Inflammatory macrophage treated with lipopolysaccharide for 1 hour (primary cell): Measurements from ENCODE around the gene COL6A2.
"Not testable (repeated sequence)": the region's sequence is repeated elsewhere in the genome, so short reads cannot be mapped to it uniquely, and the experiment has no call there.

ENCODE experiments used
- DNase-seq, 2 donors: peaks; one replicate each; pipeline ENCODE4 v3.0.0-alpha.2; 2020 to 2022

Gene COL6A2

DNA sequence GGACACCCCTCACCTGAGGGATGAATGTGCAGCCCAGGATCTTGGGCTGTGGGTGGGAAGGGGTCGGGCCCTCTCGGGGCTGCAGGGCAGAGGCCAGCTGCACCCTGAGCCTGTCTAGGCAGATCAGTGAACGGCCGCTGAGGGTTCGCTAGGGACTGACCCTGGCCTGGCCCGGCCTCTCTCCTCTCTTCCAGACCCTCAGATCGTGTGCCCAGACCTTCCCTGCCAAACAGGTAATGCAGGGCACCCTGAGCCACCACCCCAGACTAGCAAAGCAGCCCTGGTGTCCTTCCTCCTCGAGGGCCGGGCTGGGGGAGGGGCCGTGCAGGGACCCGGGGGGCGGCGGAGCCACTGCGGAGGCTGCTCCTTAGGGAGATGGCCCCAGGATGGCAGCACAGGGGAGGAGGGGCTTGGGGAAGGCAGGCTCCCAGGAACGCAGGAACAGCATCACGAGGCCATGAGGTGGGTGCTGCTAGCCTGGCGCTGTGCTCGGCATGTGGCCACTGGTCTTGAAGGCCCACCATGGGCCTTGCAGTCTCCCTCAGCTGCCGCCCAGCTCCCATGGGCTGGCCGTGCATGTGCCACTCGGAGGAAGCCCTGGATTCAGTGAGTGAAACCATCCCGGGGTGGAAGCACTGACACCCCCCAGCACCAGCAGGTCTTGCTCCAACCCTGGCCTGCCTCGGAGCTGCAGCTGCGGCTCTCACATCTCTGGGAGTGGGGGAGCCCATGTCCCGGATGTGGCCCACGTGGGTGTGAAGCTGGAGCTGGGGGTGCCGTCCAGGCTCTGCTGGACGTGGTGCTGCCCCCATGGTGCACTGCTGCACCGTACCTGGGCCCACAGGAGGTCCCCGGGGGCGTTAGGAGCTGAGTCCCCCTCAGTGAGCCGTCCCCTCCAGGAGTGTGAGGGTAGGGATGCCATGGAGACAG lies 28.7 kb downstream of the COL6A2 start:
- no peak for DNase-seq

DNA sequence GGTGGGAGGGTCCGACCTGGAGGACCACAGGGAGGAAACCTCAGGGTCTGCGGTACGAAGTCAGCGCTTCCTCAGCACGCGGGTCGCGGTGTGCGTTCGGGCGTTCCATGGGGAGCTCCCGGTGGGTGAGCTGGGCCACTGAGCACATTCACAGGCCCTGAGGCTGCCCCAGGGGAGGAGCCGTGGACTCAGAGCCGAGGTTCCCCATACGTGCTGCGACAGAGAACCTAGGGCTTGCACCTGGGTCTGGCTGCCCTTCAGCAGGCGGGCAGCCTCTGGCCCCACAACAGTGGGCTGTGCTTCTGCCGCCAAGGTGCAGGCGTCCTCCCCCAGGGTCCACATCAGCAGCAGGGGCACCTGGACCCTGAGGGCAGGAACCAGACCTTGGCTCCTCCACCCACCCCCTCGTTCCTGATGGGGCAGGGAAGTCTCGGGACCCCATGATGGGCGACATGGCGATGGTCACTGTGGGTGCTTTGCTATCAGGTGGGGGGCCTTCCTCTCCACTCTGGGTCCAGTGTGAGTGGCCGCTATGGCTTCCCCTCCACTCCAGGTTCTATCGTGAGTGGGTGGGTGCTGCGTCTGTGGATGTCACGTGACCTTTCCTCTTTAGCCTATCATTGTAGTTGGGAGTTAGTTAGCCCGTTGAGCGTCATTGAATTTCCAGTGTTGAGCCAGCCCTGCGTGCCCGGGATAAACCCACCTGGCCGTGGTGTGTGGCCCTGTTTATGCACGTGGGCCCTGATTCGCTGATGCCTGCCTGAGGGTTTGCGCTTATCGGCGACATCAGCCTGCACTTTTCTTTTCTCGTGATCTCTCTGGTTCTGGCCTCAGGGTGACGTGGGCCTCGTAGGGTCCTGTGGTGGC lies 29.6 kb downstream of the COL6A2 start:
- no peak for DNase-seq

GRCh38 chr21:46128106-46128932 lies 30.4 kb downstream of the COL6A2 start:
- no peak for DNase-seq

DNA sequence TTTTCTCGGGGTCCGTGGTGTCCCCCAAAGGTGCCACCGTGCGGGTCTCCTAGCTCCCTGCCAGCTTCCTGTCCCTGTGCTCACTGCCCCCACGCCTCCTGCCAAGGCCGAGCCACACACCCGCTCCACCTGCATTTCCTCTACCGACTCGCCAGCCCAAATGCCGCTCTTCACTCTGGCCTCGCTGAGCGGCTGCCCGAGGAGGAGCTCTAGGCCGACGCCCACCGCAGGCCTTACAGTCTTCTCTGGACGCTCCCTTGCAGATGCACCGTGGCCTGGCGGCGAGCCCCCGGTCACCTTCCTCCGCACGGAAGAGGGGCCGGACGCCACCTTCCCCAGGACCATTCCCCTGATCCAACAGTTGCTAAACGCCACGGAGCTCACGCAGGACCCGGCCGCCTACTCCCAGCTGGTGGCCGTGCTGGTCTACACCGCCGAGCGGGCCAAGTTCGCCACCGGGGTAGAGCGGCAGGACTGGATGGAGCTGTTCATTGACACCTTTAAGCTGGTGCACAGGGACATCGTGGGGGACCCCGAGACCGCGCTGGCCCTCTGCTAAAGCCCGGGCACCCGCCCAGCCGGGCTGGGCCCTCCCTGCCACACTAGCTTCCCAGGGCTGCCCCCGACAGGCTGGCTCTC lies 31.1 kb downstream of the COL6A2 start:
- no peak for DNase-seq

GRCh38 chr21:46129846-46130651 lies 32.1 kb downstream of the COL6A2 start:
- DNase-seq: no peak

GRCh38 chr21:46130831-46131587 lies 33.1 kb downstream of the COL6A2 start:
- no peak for DNase-seq

GRCh38 chr21:46131588-46131837 lies 33.6 kb downstream of the COL6A2 start:
- DNase-seq: no peak

DNA sequence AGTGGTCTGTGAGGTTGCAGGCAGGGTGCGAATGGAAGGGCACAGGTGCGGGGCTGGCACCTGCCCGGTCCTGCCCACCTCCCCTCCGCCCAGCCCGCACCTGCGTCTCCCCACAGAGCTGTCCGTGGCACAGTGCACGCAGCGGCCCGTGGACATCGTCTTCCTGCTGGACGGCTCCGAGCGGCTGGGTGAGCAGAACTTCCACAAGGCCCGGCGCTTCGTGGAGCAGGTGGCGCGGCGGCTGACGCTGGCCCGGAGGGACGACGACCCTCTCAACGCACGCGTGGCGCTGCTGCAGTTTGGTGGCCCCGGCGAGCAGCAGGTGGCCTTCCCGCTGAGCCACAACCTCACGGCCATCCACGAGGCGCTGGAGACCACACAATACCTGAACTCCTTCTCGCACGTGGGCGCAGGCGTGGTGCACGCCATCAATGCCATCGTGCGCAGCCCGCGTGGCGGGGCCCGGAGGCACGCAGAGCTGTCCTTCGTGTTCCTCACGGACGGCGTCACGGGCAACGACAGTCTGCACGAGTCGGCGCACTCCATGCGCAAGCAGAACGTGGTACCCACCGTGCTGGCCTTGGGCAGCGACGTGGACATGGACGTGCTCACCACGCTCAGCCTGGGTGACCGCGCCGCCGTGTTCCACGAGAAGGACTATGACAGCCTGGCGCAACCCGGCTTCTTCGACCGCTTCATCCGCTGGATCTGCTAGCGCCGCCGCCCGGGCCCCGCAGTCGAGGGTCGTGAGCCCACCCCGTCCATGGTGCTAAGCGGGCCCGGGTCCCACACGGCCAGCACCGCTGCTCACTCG lies 34.1 kb downstream of the COL6A2 start:
- DNase-seq: no peak

DNA sequence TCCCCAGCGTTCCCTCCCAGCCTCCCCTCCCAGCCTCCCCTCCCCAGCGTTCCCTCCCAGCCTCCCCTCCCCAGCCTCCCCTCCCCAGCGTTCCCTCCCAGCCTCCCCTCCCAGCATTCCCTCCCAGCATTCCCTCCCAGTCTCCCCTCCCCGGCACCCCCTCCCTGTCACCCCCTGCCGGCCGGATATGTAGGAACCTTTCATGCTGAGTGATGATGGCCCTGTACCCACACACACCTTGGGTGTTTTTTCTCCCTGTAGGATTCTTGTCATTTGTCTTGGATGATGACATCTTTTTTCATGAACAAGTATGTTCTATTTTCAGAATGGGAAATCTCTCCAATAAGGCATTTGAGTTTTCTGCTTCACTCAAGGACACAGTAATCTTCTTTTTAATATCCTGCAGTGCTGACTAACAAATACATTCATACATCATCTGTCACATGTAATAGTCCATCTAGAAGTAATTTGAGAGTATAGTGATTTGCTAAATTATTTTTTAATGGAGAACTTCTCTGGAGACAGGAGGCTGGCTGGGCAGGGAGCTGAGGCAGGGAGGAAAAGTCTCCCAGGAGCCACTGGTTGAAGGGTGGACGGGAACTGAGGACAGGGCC lies 38.0 kb downstream of the COL6A2 start:
- DNase-seq: no peak

- DNase-seq: no peak
These were observed 38.9 kb downstream of the COL6A2 start for GRCh38 chr21:46136739-46137349.

- no peak for DNase-seq
These were observed 40.0 kb downstream of the COL6A2 start for GRCh38 chr21:46137908-46138307.

DNA sequence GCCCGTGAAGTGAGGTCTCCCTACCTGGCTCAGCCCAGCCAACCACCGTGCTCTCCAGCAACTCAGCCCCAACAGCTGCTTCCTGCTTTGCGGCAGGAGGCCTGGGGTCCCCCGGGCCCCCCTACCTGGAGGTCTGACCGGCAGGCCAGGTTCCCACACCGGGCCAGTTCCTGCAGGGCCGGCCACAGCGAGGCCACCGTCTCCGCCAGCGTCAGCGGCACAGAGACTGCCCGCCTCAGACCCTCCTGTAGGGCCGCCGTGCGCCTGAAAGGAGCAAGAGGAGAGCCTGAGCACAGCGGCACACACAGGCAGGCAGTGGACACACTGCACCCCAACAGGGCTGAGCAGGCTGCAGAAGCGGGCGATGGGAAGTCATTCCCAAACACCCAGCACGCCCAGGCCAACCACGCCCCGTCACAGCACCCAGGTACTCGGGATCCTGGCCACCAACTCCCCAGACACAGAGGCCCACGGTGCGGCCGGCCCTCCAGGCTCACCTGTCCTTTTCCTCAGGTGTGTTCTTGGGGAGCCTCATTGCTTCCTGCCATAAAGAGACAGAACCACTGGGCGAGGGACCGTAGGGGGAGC lies 40.6 kb downstream of the COL6A2 start:
- no peak for DNase-seq

- DNase-seq: no peak
These were observed 41.8 kb downstream of the COL6A2 start for GRCh38 chr21:46139686-46140085.

DNA sequence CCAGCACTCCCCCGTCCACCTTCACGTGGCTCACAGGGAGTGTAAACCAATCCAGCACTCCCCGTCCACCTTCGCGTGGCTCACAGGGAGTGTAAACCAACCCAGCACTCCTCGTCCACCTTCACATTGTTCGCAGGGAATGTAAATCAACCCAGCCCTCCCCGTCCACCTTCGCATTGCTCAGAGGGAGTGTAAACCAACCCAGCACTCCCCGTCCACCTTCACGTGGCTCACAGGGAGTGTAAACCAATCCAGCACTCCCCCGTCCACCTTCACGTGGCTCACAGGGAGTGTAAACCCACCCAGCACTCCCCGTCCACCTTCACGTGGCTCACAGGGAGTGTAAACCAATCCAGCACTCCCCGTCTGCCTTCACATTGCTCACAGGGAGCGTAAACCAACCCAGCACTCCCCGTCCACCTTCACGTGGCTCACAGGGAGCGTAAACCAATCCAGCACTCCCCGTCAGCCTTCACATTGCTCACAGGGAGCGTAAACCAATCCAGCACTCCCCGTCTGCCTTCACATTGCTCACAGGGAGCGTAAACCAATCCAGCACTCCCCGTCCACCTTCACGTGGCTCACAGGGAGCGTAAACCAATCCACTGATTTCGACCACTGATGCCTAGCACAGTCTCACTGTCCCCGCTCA lies 42.6 kb downstream of the COL6A2 start:
- DNase-seq: not testable (repeated sequence)

GRCh38 chr21:46141767-46142581 lies 44.1 kb downstream of the COL6A2 start:
- no peak for DNase-seq

GRCh38 chr21:46142582-46143473 lies 44.9 kb downstream of the COL6A2 start:
- no peak for DNase-seq
